GM18498 (cell line): ENCODE data around the gene SPON1.
A peak's percentile ranks its signal among the peaks of the same experiment; 100 is the strongest.
"Not testable (repeated sequence)": the region's sequence is repeated elsewhere in the genome, so short reads cannot be mapped to it uniquely, and the experiment has no call there.

Experiments used
- ATAC-seq: cut with Tn5 transposase; IDR thresholded peaks from one replicate; pipeline ENCODE4 v1.9.1; 2021; ENCODE audit warnings: mild to moderate bottlenecking, moderate library complexity; ENCODE audit not compliant: unreplicated experiment

The SPON1 gene

GRCh38 chr11:14261066-14261465 is 298.5 kb downstream of the SPON1 start:
- no peak for ATAC-seq

- ATAC-seq = no peak
Measured at GRCh38 chr11:14262271-14262846, 299.8 kb downstream of the SPON1 start.

GRCh38 chr11:14264966-14265365 is 302.4 kb downstream of the SPON1 start:
- no peak for ATAC-seq

GRCh38 chr11:14266622-14267021 is 304.1 kb downstream of the SPON1 start:
- no peak for ATAC-seq

- no peak for ATAC-seq
Measured at GRCh38 chr11:14267861-14268635, 305.5 kb downstream of the SPON1 start.

- ATAC-seq = peak; percentile 56
Measured at GRCh38 chr11:14269692-14270573, 307.4 kb downstream of the SPON1 start.

- ATAC-seq = peak; percentile 66
Measured at GRCh38 chr11:14270690-14271542, 308.4 kb downstream of the SPON1 start.

GRCh38 chr11:14273895-14274294 is 311.4 kb downstream of the SPON1 start:
- no peak for ATAC-seq

- ATAC-seq = no peak
Measured at GRCh38 chr11:14275076-14275475, 312.6 kb downstream of the SPON1 start.

GRCh38 chr11:14278869-14279268 is 316.3 kb downstream of the SPON1 start:
- ATAC-seq = not testable (repeated sequence)

GRCh38 chr11:14288189-14288935 is 325.8 kb downstream of the SPON1 start:
- no peak for ATAC-seq

- no peak for ATAC-seq
Measured at GRCh38 chr11:14290422-14290821, 327.9 kb downstream of the SPON1 start.

GRCh38 chr11:14299921-14300320 is 337.4 kb downstream of the SPON1 start:
- ATAC-seq = no peak

- peak; percentile 92 for ATAC-seq
Measured at GRCh38 chr11:14300661-14301304, 338.3 kb downstream of the SPON1 start.

GRCh38 chr11:14304601-14305000 is 342.1 kb downstream of the SPON1 start:
- no peak for ATAC-seq

- ATAC-seq = no peak
Measured at GRCh38 chr11:14305649-14306048, 343.1 kb downstream of the SPON1 start.

GRCh38 chr11:14306481-14306880 is 344.0 kb downstream of the SPON1 start:
- no peak for ATAC-seq

- ATAC-seq = peak; percentile 38
Measured at GRCh38 chr11:14308114-14308896, 345.8 kb downstream of the SPON1 start.
